Thymus (tissue), 14 donors: Measurements from ENCODE around the gene ALG9. TPM values are rescaled to one million over a fixed set of nuclear protein-coding genes. Genes with fewer than 3 reads are reported as not detected.

ENCODE experiments used
- DNase-seq, 9 donors: peaks; one replicate each; pipeline ENCODE4 v3.0.0-alpha.2; 2013; ENCODE audit warnings: low spot score in 9 of 9, low read depth in 6 of 9, missing footprints in 1 of 9
- H3K27ac ChIP-seq, 2 donors: one replicate each; pipeline ENCODE4 v1.5.1; 2013; ENCODE audit warnings: control low read depth in 1 of 2, low read depth in 1 of 2, low read length in 1 of 2, mild to moderate bottlenecking in 1 of 2, moderate library complexity in 1 of 2
- H3K27me3 ChIP-seq, 2 donors: one replicate each; pipeline ENCODE4 v1.5.1; 2013; ENCODE audit warnings: low read length in 1 of 2; ENCODE audit not compliant: control insufficient read depth in 2 of 2, insufficient read depth in 1 of 2
- H3K36me3 ChIP-seq, 2 donors: one replicate each; pipeline ENCODE4 v1.5.1; 2013; ENCODE audit warnings: low read length in 1 of 2, mild to moderate bottlenecking in 1 of 2, moderate library complexity in 1 of 2; ENCODE audit not compliant: control insufficient read depth in 2 of 2, insufficient read depth in 2 of 2
- H3K4me1 ChIP-seq, 2 donors: one replicate each; pipeline ENCODE4 v1.5.1; 2013; ENCODE audit warnings: low read length in 2 of 2; ENCODE audit not compliant: control insufficient read depth in 2 of 2, insufficient read depth in 2 of 2
- H3K4me3 ChIP-seq, 2 donors: one replicate each; pipeline ENCODE4 v1.5.1; 2013; ENCODE audit warnings: low read length in 2 of 2, control low read depth in 1 of 2, mild to moderate bottlenecking in 1 of 2
- H3K9me3 ChIP-seq, 2 donors: one replicate each; pipeline ENCODE4 v1.5.1; 2013; ENCODE audit warnings: low read length in 1 of 2, mild to moderate bottlenecking in 1 of 2; ENCODE audit not compliant: control insufficient read depth in 2 of 2, insufficient read depth in 1 of 2
- WGBS: extraction: QIAGEN DNeasy Blood & Tissue Kit; methylation state at CpG from one replicate; pipeline ENCODE4 v1.1.7; 2013; 5-methylcytosine and 5-hydroxymethylcytosine counted together
- long read RNA-seq, 10 donors: transcript quantifications; one replicate each; lab custom pipeline, GENCODE V29; 2026
- polyA plus RNA-seq: library from polyadenylated mRNA; stranded (reverse); fragments of 200-250 nt; gene quantifications from one replicate; pipeline ENCODE4 v1.2.3, GENCODE V29; 2013
- total RNA-seq: library from RNA; stranded (reverse); fragments of 120-200 nt; gene quantifications from one replicate; pipeline ENCODE4 v1.2.4, GENCODE V29; 2013
- donor health status: healthy.

Gene ALG9
- 22.7 TPM for total RNA-seq
- 31.0 TPM for polyA plus RNA-seq
- long read RNA-seq, donor 1, full-length matches to known transcripts: 2 of 2 reads
- long read RNA-seq, donor 1, partial matches to known transcripts: 0 of 2 reads
- long read RNA-seq, donor 1, other reads (novel, unspliced or antisense): 0 of 2 reads
- long read RNA-seq, donor 2: 0 reads
- long read RNA-seq, donor 3, partial matches to known transcripts: 0 of 2 reads
- long read RNA-seq, donor 3, other reads (novel, unspliced or antisense): 0 of 2 reads
- long read RNA-seq, donor 4, partial matches to known transcripts: 0 of 1 reads
- long read RNA-seq, donor 4, other reads (novel, unspliced or antisense): 0 of 1 reads
- long read RNA-seq, donor 5, partial matches to known transcripts: 0 of 3 reads
- long read RNA-seq, donor 5, other reads (novel, unspliced or antisense): 0 of 3 reads
- long read RNA-seq, donor 6, partial matches to known transcripts: 0 of 1 reads
- long read RNA-seq, donor 6, other reads (novel, unspliced or antisense): 0 of 1 reads
- long read RNA-seq, donor 7, partial matches to known transcripts: 0 of 1 reads
- long read RNA-seq, donor 7, other reads (novel, unspliced or antisense): 0 of 1 reads
- long read RNA-seq, donor 8: 0 reads
- long read RNA-seq, donor 9, partial matches to known transcripts: 0 of 2 reads
- long read RNA-seq, donor 9, other reads (novel, unspliced or antisense): 0 of 2 reads
- long read RNA-seq, donor 10: 0 reads

GRCh38 chr11:111870886-111871692 is at the start of gene ALG9:
TSS of gene ALG9 (minus strand) at chr11:111871581. CDS start at chr11:111871482, 99 bp downstream.
- H3K27ac ChIP-seq: peak within 1 kb of the TSS; percentile 72 to 75
- DNase-seq: peak; percentile 73 to 94 (median 85)
- under 1% methylated on average over 51 of the region's 51 CpGs for whole genome bisulfite sequencing
- peaks cover 0 to 6% of the 10 kb centered on the region in 2 donors for H3K4me1 ChIP-seq
- H3K4me3 ChIP-seq: peak within 1 kb of the TSS; percentile 72 to 81
- no peaks in the 10 kb centered on the region for H3K27me3 ChIP-seq
- peaks cover 14 to 29% of the 10 kb centered on the region in 2 donors for H3K36me3 ChIP-seq
- no peaks in the 10 kb centered on the region for H3K9me3 ChIP-seq

GRCh38 chr11:111920908-111921307 is 49.5 kb upstream of the ALG9 start:
- no peaks in the 10 kb centered on the region for H3K36me3 ChIP-seq
- 98% methylated on average over 2 of the region's 2 CpGs for WGBS
- peaks cover 0 to 11% of the 10 kb centered on the region in 2 donors for H3K4me1 ChIP-seq

GRCh38 chr11:111918390-111919256 is 47.2 kb upstream of the ALG9 start, which contains the start of gene C11orf52:
TSS of gene C11orf52 (plus strand) at chr11:111918913. CDS start at chr11:111918973, 60 bp downstream.
- Histone ChIP-seq H3K4me1 (peaks cover 0 to 7% of the 10 kb centered on the region in 2 donors), H3K27me3 (peaks cover 0 to 19% of the 10 kb centered on the region in 2 donors), H3K36me3 (no peaks in the 10 kb centered on the region), H3K9me3 (no peaks in the 10 kb centered on the region), H3K27ac (peak within 1 kb of the TSS; percentile 32 to 65), H3K4me3 (no peak within 1 kb of the TSS)
- DNase-seq: peak in 2 of 9 donors; percentile 30 to 60
- WGBS: 84% methylated on average over 19 of the region's 19 CpGs

More at GRCh38 chr11:111920908-111921307, 49.5 kb upstream of the ALG9 start:
- no peaks in the 10 kb centered on the region for H3K9me3 ChIP-seq
- no peak for DNase-seq
- H3K4me3 ChIP-seq: no peak overlapping the region
- H3K27ac ChIP-seq: no peak overlapping the region
- H3K27me3 ChIP-seq: peaks cover 0 to 4% of the 10 kb centered on the region in 2 donors

GRCh38 chr11:111917788-111918187 is 46.4 kb upstream of the ALG9 start:
- 97% methylated on average over 3 of the region's 3 CpGs for WGBS
- no peak for DNase-seq
- Histone ChIP-seq H3K27me3 (peaks cover 4 to 27% of the 10 kb centered on the region in 2 donors), H3K27ac (peak overlapping the region; percentile 15 to 32), H3K36me3 (no peaks in the 10 kb centered on the region), H3K4me1 (peaks cover 0 to 7% of the 10 kb centered on the region in 2 donors), H3K4me3 (no peak overlapping the region), H3K9me3 (no peaks in the 10 kb centered on the region)

GRCh38 chr11:111917312-111917711 is 45.9 kb upstream of the ALG9 start:
- H3K9me3 ChIP-seq: no peaks in the 10 kb centered on the region
- H3K27me3 ChIP-seq: peaks cover 8 to 32% of the 10 kb centered on the region in 2 donors
- H3K4me1 ChIP-seq: peaks cover 0 to 10% of the 10 kb centered on the region in 2 donors
- H3K36me3 ChIP-seq: no peaks in the 10 kb centered on the region
- 93% methylated on average over 2 of the region's 2 CpGs for WGBS
- no peak overlapping the region for H3K4me3 ChIP-seq
- no peak for DNase-seq
- H3K27ac ChIP-seq: no peak overlapping the region

- Histone ChIP-seq H3K9me3 (no peaks in the 10 kb centered on the region), H3K36me3 (no peaks in the 10 kb centered on the region), H3K4me1 (peaks cover 0 to 14% of the 10 kb centered on the region in 2 donors), H3K27me3 (peaks cover 9 to 37% of the 10 kb centered on the region in 2 donors), H3K4me3 (no peak overlapping the region), H3K27ac (no peak overlapping the region)
- DNase-seq: no peak
- WGBS: 97% methylated on average over 1 of the region's 1 CpG
Observed at GRCh38 chr11:111916768-111917167, 45.4 kb upstream of the ALG9 start.

GRCh38 chr11:111913997-111914396 is 42.6 kb upstream of the ALG9 start:
- WGBS: 88% methylated on average over 4 of the region's 4 CpGs
- no peaks in the 10 kb centered on the region for H3K9me3 ChIP-seq
- H3K27ac ChIP-seq: no peak overlapping the region
- peaks cover 0 to 11% of the 10 kb centered on the region in 2 donors for H3K4me1 ChIP-seq
- H3K36me3 ChIP-seq: no peaks in the 10 kb centered on the region
- H3K4me3 ChIP-seq: no peak overlapping the region
- DNase-seq: no peak
- peaks cover 9 to 55% of the 10 kb centered on the region in 2 donors for H3K27me3 ChIP-seq
